GM19025 (cell line): ENCODE data around the gene IQCH.

Source experiments
- ATAC-seq: cut with Tn5 transposase; IDR thresholded peaks from one replicate; pipeline ENCODE4 v1.9.1; 2021; ENCODE audit warnings: mild to moderate bottlenecking, low read depth, moderate library complexity; ENCODE audit not compliant: unreplicated experiment

The IQCH gene

GRCh38 chr15:67521029-67521782 lies 266.6 kb downstream of the IQCH start, which contains the start of gene C15orf61:
C15orf61 (plus strand) TSS chr15:67521131; CDS start chr15:67521249, 118 bp downstream.
- peak; percentile 77 for ATAC-seq

GRCh38 chr15:67521783-67522568 lies 267.4 kb downstream of the IQCH start:
- no peak for ATAC-seq

- ATAC-seq: no peak
Observed at GRCh38 chr15:67523330-67523729, 268.7 kb downstream of the IQCH start.

GRCh38 chr15:67524235-67524634 lies 269.6 kb downstream of the IQCH start:
- no peak for ATAC-seq

GRCh38 chr15:67528513-67528912 lies 273.9 kb downstream of the IQCH start:
- ATAC-seq: no peak

GRCh38 chr15:67531379-67531914 lies 276.9 kb downstream of the IQCH start:
- ATAC-seq: no peak

- ATAC-seq: no peak
Observed at GRCh38 chr15:67533873-67534272, 279.3 kb downstream of the IQCH start.

- ATAC-seq: no peak
Observed at GRCh38 chr15:67534360-67534759, 279.8 kb downstream of the IQCH start.

- ATAC-seq: no peak
Observed at GRCh38 chr15:67537771-67538170, 283.2 kb downstream of the IQCH start.

GRCh38 chr15:67542420-67543347 lies 288.1 kb downstream of the IQCH start, which contains the start of gene MAP2K5:
MAP2K5 (plus strand) TSS chr15:67542703; CDS start chr15:67543336, 633 bp downstream.
- ATAC-seq: peak; percentile 50

- ATAC-seq: no peak
Observed at GRCh38 chr15:67543348-67543718, 288.7 kb downstream of the IQCH start.

GRCh38 chr15:67544475-67544874 lies 289.9 kb downstream of the IQCH start:
- no peak for ATAC-seq

GRCh38 chr15:67545864-67546263 lies 291.3 kb downstream of the IQCH start:
- ATAC-seq: no peak

GRCh38 chr15:67547064-67547463 lies 292.5 kb downstream of the IQCH start:
- ATAC-seq: no peak

GRCh38 chr15:67547836-67548235 lies 293.2 kb downstream of the IQCH start:
- ATAC-seq: no peak

- ATAC-seq: no peak
Observed at GRCh38 chr15:67548236-67548852, 293.8 kb downstream of the IQCH start.

- no peak for ATAC-seq
Observed at GRCh38 chr15:67548862-67549651, 294.5 kb downstream of the IQCH start.

GRCh38 chr15:67549736-67550135 lies 295.1 kb downstream of the IQCH start:
- no peak for ATAC-seq

- ATAC-seq: no peak
Observed at GRCh38 chr15:67550522-67550921, 295.9 kb downstream of the IQCH start.
